C1 segment of cervical spinal cord (tissue), 14 donors: ENCODE measurements around the gene SRA1.

Source experiments
- DNase-seq, 14 donors: peaks; one replicate each; lab custom pipeline; 2025; lab: John Stamatoyannopoulos, UW

Gene SRA1

DNA sequence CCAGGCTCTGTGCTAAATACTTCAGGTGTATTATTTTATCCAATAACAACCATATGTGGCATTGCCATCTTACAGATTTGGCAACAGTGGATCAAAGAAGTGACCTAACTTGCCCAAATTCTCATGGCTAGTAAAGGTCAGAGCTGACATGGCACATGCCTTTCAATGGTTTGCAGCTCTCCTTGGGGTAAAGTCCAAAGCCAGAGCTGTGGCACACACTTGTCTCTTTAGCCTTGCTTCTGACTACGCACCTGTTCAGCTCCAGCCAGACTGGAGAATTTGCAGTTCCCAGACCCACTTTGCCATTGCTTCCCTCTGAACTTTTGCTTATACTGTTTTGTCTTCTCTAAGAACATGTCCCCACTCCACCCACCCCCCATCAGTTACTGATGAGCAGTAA, 13.2 kb upstream of the SRA1 start:
- DNase-seq, result no peak

DNA sequence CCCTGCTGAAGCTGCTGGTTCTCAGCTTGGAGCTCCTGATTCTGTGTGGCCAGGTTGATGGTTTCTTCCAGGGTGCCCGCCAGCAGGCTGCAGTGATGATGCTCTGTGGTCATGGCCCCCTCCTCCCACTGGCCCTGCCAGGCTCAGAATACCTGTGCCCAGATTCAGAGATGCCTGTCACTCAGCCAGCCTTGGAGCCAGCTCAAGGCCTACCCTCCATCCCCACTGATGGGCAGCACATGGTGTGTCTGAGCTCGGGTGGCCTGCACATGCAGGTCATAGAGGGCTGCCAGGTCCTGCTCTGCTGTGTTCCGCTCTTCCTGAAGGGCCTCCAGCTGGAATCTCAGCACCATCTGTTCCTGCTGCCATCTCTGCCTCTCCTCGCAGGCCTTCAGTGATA, 12.8 kb upstream of the SRA1 start:
- peak in 3 of 14 donors; percentile 26 to 92 (median 58) for DNase-seq

DNA sequence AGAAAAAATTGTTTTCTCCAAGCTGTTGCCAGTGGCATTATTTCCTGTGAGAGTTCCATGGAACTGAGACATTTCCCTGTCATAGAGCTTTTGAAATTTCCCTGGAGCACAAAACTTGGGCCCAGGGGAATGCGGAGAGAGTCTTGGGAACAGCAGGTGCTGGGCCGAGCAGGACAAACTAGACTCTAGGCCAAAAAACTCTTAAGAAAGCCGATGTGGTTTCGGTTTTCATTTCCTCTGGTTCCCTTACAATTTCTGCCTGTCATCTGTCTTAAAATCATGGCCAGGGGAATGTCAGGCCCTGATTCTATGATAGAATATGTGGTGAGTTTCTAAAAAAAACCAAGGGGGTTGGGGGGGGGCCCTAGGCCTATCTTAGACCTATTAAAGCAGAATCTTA, 11.9 kb upstream of the SRA1 start:
- no peak for DNase-seq

DNA sequence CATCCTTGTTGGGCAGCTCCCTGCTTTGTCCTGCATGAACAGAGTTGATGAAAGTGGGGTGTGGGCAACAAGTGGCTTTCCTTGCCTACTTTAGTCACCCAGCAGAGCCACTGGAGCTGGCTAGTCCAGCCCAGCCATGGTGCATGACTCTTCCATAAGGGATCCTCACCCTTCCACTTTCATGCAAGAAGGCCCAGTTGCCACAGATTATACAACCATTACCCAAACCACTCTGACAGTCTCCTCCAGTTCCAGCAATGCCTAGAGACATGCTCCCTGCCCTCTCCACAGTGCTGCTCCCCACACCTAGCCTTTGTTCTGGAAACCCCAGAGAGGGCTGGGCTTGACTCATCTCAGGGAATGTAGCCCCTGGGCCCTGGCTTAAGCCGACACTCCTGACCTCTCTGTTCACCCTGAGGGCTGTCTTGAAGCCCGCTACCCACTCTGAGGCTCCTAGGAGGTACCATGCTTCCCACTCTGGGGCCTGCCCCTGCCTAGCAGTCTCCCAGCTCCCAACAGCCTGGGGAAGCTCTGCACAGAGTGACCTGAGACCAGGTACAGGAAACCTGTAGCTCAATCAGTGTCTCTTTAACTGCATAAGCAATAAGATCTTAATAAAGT, 11.3 kb upstream of the SRA1 start:
- DNase-seq, result no peak

DNA sequence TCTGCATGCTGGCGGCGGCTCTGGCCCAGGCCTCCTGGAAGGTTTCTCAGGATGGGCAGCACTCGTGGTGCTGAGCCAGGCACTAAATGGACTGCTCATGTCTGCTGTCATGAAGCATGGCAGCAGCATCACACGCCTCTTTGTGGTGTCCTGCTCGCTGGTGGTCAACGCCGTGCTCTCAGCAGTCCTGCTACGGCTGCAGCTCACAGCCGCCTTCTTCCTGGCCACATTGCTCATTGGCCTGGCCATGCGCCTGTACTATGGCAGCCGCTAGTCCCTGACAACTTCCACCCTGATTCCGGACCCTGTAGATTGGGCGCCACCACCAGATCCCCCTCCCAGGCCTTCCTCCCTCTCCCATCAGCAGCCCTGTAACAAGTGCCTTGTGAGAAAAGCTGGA, 10.6 kb upstream of the SRA1 start:
- no peak for DNase-seq

DNA sequence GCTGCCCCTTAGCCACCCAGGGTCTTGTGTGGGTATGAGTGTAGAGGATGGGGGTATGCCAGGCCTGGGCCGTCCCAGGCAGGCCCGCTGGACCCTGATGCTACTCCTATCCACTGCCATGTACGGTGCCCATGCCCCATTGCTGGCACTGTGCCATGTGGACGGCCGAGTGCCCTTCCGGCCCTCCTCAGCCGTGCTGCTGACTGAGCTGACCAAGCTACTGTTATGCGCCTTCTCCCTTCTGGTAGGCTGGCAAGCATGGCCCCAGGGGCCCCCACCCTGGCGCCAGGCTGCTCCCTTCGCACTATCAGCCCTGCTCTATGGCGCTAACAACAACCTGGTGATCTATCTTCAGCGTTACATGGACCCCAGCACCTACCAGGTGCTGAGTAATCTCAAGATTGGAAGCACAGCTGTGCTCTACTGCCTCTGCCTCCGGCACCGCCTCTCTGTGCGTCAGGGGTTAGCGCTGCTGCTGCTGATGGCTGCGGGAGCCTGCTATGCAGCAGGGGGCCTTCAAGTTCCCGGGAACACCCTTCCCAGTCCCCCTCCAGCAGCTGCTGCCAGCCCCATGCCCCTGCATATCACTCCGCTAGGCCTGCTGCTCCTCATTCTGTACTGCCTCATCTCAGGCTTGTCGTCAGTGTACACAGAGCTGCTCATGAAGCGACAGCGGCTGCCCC, 10.0 kb upstream of the SRA1 start:
- DNase-seq, result no peak

DNA sequence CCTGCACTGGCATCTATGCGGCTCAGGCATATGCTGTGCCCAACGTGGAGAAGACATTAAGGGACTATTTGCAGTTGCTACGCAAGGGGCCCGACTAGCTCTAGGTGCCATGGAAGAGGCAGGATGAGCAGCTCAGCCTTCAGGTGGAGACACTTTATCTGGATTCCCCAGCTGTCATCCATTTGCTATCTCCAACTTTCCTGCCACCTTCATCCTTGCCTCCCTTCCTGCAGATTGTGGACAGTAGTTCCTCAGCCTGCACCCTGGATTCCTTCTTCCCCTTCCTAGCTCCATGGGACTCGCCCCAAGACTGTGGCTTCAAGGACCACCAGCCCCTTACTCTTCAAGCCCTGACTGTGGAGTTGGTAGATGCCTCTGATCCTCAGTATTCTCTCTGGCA, 9.4 kb upstream of the SRA1 start:
- no peak for DNase-seq

DNA sequence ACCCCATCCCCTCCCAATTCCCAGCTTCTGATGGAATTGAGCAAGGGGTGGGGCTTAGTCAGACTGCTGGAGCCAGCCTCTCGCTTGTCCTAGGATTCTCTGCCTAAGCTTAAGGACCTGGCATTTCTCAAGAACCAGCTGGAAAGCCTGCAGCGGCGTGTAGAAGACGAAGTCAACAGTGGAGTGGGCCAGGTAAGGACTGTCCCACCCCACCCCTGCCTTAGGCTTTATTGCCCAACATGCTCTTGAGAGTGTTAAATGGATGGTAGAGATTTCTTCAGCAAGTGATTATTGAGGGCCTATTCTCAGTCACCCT, 8.5 kb upstream of the SRA1 start:
- DNase-seq, result no peak

DNA sequence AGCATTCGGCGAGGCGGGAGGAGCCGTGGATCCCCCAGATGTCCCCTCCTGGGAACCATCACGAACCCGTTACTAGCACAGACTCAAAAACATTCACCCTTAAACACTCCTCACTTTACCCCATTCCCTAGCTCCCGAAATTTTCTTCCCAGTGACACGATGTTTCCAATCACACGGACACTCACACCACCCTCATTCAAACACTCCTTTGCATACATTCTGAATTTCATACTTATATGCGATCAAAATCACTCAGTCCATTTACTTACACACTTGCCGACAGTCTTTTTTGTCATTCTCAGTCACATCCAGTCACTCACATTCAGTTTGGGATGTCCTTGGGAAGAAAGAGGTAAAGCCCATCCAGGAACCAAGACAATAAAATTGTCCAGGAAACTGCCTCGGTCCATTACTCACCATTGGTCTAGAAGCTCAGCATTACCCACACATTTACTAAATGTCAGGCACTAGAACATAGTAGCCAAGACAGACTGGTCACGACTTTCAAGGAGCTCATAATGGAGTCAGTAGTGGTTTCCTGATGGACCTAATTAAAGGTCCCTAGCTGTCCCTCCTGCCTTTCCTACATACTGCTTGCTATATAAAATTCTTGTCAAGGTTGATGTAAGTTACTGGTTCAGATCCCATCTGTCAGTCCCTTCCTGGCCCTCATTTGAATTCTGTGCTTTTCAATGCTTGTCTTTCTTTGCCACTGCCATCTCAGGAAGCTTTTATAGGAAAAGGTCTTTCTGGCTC, 7.9 kb upstream of the SRA1 start:
- no peak for DNase-seq

DNA sequence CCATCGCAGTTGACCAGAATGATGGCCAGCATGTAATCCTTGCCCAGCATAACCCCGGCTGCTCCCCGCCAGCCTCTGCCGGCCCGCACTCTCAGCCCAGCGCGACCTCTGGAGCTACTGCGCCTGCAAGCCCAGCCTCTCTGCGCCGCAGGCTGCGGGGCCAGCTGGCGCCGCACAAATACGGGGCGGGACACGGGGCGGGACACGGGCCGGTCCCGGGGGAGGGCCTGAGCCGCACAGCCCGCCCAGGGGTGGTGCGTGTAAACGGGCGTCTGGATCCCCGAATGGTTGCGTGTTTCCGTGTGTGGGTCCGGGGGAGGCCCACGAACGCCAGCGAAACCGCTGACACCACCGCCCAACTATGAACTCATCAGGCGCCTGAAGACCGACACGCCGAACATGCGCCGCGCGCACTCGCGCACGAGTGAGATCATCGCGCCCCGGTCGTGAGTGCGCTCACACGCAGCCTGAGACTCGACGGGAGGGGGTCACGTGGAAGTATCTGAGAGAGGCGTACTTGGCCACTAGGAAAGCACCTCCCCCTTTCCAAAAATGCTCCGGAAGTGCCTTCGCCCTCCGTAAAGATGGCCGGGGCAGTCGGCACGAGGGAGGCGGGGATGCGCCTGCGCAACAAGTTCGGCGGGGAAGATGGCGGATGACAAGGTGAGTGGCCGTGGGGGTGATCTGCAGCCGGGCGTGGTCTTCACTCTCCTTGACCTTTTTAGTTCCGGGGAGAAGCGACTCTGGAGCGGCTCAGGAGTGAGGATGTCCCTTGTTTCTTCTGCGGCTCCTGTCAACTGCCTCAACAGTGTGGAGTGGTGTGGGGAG, 7.1 kb upstream of the SRA1 start, which contains the start of the genes APBB3 and SLC35A4:
Gene APBB3 (minus strand): TSS at position 403 of the 828 bp plus-strand sequence. CDS start 353 bp downstream, at position 50.
Gene SLC35A4 (plus strand): TSS at position 633 of the 828 bp plus-strand sequence. CDS start 2,342 bp downstream, outside the sequence.
- DNase-seq, result peak; percentile 92 to 100 (median 98)

DNA sequence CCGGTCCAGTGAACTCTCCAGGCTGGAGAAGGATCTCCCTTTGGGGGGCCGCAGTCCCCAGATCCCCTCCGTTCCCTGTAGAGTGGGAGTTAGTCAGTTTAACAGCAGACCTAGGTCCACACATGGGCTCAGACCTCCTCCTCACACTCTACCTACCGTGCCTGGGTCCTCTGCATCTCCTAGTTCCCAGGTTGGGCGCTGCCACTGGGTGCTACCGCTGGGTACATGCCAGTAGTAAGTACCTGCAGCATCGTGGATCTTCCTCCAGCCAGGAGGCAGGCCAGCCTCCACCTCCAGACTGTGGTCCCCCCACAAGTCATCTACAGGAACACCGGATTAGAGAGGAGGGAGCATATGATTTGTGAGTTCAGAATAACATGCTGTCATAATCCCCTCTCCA, 6.3 kb upstream of the SRA1 start:
- peak in 1 of 14 donors; percentile 47 for DNase-seq

DNA sequence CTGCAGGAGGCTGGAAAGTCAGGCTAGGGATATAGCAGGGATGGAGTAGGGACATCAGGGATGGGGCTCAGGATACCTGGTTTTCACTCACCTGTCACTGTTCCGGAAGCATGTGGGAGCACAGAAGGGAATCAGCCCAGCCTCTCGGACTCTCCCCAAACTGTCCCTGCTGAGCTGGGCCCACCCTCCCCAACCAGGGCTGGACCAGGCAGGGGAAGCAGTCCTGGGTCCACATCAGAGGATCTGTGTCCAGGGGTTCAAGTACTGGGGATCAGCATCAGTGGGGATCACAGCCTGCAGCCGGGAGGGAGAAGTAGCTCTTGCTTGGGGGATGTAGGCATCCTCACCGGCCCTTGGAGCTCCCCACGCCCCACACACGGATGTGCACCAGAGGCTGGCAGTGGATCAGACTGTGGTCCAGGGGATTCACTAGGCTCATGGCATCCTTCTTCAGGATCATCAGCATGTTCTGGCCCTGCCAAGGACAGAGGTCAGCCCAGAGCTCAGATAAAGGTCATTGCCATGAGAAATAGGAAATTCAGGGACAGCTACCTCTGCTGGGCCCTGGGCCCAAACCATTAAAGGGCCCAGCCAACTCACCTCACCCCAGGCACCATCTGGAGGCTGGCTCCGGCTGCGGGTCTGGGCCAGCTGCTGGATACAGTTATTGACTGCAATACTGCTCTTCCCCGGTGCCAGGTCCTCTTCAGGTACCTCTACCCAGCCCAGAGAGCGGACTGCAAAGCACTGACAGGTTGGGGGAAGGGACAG, 4.7 kb upstream of the SRA1 start:
- DNase-seq, result no peak

DNA sequence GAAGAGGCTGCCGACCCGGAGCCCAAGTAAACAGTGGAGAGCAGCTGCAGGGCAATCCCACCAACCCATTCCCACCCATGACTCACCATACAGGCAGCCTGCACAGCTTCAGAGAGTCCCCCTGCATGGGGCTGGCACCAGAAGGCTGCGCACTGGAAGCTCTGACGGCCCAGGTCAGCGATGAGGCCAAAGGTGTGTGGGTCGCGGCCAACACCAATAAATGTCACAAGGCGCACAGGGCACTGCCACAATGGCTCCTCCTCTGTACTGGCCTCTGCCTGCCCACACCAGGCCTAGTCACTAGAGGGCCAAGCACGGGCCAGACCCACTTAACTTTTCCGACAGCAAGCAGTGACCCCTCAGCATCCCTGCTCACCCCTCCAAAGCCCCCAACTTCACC, 3.0 kb upstream of the SRA1 start:
- no peak for DNase-seq

DNA sequence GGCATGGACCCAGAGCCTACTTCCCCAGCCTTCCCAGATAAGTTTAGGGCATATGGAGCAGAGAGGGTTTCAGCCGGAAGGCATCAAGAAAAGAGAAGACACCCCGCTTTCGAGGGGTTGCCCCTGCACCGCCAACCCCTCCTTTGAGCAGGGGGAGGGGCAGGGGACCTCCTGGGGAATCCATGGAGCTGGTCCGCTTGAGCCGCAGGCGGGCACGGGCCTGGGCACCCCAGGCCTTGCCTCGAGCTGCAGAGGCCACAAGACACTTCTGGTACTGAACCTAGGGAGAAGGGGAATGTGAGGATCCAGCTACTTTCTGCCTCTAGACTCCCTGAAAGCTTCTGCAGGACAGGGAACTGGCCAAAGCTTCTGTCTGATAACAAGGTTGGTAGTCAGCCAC, 1.3 kb upstream of the SRA1 start:
- no peak for DNase-seq

DNA sequence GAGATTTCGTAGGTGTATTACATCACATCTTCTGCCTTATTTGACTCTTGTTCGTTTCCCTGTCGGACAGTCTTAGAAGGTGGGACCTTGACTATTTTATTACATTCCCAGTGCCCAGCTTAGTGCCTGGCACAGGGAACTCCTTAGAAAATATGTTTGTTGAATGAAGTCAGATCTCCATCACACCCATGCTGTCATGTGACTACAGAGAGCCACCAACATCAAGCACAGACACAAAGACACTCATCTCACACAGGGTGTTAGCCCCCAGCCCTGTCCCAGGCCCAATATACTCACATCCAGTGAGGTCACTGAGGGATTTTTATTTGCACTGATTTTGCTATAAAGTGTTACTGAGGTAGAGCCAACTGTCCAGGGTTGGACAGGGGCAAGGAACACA, 692 bp upstream of the SRA1 start:
- no peak for DNase-seq

DNA sequence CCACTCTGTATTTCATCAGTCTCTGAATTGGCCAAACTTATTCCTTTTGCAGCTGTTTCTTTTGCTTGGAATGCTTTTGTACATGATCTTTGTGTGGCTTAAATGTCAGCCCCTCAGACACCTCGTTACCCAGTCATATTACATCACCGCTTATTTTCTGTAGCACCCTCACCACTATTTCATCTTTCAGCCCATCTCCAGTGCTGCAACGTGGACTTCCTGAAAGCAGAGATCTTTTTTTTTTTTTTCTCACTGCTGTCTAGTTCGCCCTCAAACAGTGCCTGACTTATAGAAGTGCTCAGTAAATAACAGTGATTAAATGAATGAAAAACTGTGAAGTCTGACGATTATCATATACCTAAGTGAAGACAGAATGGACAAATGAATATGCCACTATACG, 835 bp downstream of the SRA1 start:
- no peak for DNase-seq

DNA sequence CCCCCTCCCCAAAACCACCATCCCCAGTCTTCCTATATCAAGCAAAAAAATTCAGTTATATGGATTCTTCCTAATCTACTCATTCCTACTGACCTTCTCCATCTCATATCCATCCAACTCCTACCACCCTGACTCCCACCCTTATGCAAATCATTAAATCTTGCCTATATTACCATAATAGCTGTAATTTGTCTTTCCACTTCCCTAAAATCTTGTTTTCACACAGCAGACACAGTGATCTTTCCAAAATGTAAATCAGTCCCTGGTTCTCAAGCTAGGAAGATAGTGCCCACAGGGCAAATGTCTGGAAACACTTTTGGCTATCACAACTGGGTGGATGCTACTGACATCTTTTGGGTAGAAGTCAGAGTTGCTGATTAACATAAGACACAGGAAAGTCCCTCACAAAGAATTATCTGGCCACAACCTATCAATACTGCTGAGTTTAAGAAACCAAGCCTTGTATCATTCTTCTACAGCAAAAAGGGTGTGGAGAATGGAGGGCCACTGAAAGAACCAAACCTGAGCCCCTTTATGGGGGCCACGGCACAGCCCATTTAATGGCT, 1.4 kb downstream of the SRA1 start:
- no peak for DNase-seq

DNA sequence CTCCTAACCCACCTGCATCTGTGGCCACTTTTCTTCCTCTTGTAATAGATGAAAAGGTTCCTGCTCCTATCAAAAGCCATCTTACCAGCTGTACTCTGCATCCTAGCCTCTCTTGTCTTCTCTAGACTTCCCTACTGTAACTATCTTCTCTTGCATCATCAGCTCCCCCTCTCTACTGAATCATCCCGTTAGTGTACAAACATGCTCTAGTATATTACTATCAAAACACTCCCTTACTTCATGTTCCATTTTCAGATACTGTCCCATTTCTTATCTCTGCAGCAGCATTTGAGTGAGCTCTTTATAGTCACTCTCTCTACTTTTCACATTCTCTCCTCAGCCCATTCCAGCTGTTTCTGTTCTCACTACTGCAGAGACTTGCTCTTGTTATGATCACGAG, 2.8 kb downstream of the SRA1 start:
- no peak for DNase-seq

DNA sequence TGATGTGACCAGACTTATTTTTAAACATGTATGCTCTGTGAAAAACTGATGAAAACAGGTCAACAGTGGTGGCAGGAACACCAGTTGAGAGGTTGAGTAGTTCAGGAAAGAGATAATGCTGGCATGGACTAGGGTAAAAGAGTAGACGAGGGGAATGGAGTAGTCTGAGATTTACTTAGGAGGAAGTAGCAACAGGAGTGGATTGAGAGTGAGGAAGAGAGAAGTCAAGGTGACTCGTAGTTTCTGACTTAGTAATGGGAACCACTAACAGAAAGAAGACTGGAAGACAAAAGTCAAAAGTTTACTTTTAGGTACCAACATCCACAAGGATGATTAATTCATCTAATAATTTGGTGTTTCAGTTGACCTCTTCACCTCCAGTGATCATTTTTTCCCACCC, 3.6 kb downstream of the SRA1 start:
- DNase-seq, result no peak

DNA sequence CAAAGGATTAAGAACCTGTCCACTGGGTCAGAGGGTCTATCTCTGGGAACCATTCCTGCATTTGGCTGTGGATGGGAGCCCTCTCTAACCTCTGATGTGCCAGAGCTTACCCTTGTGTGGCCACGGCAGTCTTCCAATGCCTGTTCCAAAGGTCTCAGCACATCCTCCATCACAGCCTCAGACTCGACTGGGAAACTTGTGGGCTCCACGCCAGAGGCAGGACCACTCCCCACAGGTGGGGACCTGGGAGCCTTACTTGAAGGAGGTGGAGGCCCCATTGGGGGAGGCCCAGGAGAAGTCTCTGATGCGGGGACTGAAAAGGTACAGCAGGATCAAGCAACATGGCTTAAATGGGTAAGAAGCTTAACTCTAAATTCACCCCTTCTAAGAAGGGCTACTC, 5.4 kb downstream of the SRA1 start:
- DNase-seq, result no peak
